DOHH2 (cell line): ENCODE measurements around the gene PDXDC1.

Experiments used
- CTCF ChIP-seq: fragments of 200-600 bp; sonication (generic); IDR thresholded peaks from one replicate; pipeline ENCODE4 v1.5.1; 2014; ENCODE audit warnings: antibody characterized with exemption, mild to moderate bottlenecking, low read depth, low read length; ENCODE audit not compliant: poor library complexity, severe bottlenecking
- EZH2phosphoT487 ChIP-seq: fragments of 200-600 bp; sonication (generic); IDR thresholded peaks from 2 replicates; pipeline ENCODE4 v1.6.1; 2017; ENCODE audit warnings: borderline replicate concordance, mild to moderate bottlenecking, antibody characterized with exemption, low read length, moderate library complexity, mixed read lengths

- no peak for TF ChIP-seq CTCF
- TF ChIP-seq EZH2phosphoT487, result no peak
Observed at GRCh38 chr16:15031586-15031985, 56.8 kb downstream of the PDXDC1 start.
